ENCODE data around the gene HSPA1L.

HSPA1L gene

DNA sequence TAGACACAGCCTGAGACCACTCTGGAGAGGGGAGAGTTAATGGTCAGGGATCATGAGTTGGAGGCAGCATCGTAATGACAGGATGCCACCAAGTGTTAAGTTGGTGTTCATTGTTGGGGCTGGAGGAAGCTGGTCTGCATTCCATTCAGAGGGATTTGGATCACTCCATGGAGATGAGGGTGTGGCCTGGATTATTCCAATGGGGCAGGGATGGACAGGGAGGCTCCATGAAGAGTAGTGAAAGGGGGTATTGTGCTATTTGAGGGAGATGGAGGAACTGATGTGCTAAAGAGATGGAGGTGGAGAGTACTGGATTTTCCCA lies 51.5 kb downstream of the HSPA1L start:
- no peak for DNase-seq (ENCODE audit: low read depth in 2 of 2)

DNA sequence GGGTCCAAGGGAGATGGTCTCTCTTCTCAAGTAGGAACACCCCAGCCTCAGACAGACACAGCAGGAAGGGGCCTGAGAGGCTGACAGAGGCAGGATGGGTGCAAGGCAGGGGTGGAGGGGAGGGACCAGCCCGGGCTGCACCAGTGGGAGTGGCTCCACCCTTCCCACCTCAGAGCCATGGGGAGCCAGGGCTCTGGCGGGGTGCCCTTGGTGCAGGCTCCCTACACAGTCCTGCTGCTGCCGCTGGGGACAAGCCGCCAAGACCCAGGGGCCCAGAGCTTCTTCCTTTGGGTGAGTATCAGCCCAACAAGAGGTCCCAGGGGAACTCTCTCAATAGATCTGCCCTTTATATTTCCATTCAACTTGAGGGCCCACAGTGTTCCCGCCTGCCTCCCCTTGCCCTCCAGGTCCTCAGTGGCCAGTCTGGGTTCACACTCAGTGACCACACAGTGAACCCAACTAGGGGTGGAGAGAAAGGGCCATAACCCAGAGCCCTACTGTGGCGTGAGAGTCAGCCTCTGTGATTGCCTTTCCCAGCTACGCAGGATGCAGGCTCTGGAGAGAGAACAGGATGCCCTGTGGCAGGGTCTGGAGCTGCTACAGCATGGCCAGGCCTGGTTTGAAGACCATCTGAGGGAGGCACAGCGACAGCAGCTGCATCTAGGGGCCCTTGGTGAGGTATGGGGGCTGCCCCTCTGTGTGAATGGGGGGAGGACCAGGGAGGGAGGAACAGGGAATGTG lies 52.0 kb downstream of the HSPA1L start:
- DNase-seq (ENCODE audit: low read depth in 2 of 2): no peak

DNA sequence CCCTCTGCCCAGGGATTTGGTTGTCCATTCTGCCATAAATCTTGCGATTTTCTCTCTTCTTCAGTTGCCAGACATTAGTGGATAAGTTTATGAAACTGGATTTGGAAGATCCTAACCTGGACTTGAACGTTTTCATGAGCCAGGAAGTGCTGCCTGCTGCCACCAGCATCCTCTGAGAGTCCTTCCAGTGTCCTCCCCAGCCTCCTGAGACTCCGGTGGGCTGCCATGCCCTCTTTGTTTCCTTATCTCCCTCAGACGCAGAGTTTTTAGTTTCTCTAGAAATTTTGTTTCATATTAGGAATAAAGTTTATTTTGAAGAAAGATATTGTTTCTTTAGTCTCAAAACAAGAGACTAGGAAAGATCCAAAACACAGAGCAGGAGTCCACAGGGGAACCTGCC lies 52.7 kb downstream of the HSPA1L start, which contains the start of gene SAPCD1:
Gene SAPCD1 (plus strand): TSS at position 301 of the 400 bp plus-strand sequence. CDS start 399 bp downstream, outside the sequence.
- DNase-seq (ENCODE audit: low read depth in 2 of 2): no peak

DNA sequence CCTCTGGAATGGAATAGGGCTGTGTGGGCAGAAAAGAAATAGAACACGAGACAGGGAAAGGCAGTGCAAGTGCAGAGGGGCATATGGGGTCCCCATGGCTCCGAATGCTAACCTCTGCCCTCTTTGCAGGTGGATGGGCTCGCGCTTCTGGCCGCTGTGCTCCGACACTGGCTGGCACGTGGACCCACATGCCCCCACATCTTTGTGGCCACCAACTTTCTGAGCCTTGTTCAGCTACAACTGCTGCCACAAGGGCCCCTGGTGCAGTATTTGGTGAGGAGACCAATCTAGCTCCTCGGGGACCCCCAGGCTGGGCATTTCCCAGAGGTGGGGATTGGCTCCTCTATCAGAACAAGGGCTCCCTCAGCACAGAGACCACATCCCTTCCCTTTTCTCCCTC lies 53.7 kb downstream of the HSPA1L start:
- no peak for DNase-seq (ENCODE audit: low read depth in 2 of 2)

DNA sequence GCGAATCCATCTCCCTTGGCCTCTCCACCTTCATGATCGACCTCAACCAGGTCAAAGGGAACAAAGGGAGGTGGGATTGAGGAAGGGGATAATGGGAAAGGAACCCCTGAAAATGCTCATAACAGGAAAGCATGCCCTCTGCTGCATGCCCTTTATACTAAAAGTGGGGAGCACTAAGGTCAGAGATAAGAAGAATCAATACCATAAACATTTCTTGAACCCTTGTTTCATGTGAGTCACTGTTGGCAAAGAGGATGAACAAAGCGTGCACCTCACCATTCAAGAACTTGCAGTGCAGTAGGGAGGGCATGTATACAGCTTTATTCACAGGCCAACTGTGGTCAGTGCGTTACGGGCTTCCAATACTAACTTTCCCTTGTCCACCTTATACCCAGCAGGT lies 54.3 kb downstream of the HSPA1L start:
- no peak for DNase-seq (ENCODE audit: low read depth in 2 of 2)
